ENCODE results near the gene SPP1.

DNA sequence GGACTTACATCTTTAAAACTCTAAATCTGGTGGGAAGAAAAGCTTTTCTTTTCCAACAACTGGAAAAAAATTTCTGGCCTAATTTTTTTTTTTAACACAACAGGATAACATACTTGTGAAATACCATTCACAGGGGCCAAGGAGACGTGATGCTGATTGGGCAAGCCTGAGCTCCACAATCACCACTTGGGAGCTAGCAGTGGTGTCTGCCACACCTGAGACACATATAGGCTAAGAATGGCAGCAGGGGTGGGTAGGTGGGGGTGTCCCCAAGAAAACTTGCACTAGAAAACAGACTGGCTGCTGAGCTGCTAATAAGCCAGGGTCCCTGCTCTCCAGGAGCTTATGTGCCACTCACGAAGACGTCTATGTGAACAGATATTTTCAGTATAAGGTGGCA, 26.4 kb downstream of the SPP1 start:
- TF ChIP-seq, protein P1, sequence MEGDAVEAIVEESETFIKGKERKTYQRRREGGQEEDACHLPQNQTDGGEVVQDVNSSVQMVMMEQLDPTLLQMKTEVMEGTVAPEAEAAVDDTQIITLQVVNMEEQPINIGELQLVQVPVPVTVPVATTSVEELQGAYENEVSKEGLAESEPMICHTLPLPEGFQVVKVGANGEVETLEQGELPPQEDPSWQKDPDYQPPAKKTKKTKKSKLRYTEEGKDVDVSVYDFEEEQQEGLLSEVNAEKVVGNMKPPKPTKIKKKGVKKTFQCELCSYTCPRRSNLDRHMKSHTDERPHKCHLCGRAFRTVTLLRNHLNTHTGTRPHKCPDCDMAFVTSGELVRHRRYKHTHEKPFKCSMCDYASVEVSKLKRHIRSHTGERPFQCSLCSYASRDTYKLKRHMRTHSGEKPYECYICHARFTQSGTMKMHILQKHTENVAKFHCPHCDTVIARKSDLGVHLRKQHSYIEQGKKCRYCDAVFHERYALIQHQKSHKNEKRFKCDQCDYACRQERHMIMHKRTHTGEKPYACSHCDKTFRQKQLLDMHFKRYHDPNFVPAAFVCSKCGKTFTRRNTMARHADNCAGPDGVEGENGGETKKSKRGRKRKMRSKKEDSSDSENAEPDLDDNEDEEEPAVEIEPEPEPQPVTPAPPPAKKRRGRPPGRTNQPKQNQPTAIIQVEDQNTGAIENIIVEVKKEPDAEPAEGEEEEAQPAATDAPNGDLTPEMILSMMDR (IDR thresholded peaks at IDR 0.05): no peak
- no peak for TF ChIP-seq POLR2A (IDR thresholded peaks at IDR 0.05)
- TF ChIP-seq EP300 (IDR thresholded peaks at IDR 0.05): no peak
- no peak for TF ChIP-seq POLR2AphosphoS5 (IDR thresholded peaks at IDR 0.05)

Measured in sigmoid colon (tissue), 4 donors.